ENCODE results near the gene B4GALT1.

B4GALT1 gene

GRCh38 chr9:33103501-33104281, 63.4 kb downstream of the B4GALT1 start:
- DNase-seq, result no peak
- Mint-ChIP-seq H3K4me3 (no peak overlapping the region), H3K9me3 (no peaks in the 10 kb centered on the region), H3K27me3 (ENCODE audit: low read depth, poor library complexity) (peaks cover 3% of the 10 kb centered on the region), H3K27ac (peak overlapping the region; percentile 44), H3K4me1 (peaks cover 33% of the 10 kb centered on the region), H3K36me3 (ENCODE audit: low read depth) (no peaks in the 10 kb centered on the region)
- TF ChIP-seq CTCF (IDR thresholded peaks at IDR 0.05), result no peak

- Mint-ChIP-seq H3K36me3 (ENCODE audit: low read depth) (no peaks in the 10 kb centered on the region), H3K4me3 (no peak overlapping the region), H3K27me3 (ENCODE audit: low read depth, poor library complexity) (peaks cover 3% of the 10 kb centered on the region), H3K9me3 (no peaks in the 10 kb centered on the region), H3K4me1 (peaks cover 33% of the 10 kb centered on the region), H3K27ac (peak overlapping the region; percentile 64)
- no peak for TF ChIP-seq CTCF (IDR thresholded peaks at IDR 0.05)
- no peak for DNase-seq
Measured at GRCh38 chr9:33102551-33103210, 64.5 kb downstream of the B4GALT1 start.

GRCh38 chr9:33101104-33101951, 65.8 kb downstream of the B4GALT1 start:
- Mint-ChIP-seq H3K27ac (no peak overlapping the region), H3K4me3 (no peak overlapping the region), H3K27me3 (ENCODE audit: low read depth, poor library complexity) (peaks cover 3% of the 10 kb centered on the region), H3K36me3 (ENCODE audit: low read depth) (no peaks in the 10 kb centered on the region), H3K4me1 (peaks cover 19% of the 10 kb centered on the region), H3K9me3 (no peaks in the 10 kb centered on the region)
- TF ChIP-seq CTCF (IDR thresholded peaks at IDR 0.05), result no peak
- no peak for DNase-seq

- no peaks in the 10 kb centered on the region for H3K27me3 Mint-ChIP-seq (ENCODE audit: low read depth, poor library complexity)
- H3K36me3 Mint-ChIP-seq (ENCODE audit: low read depth), result no peaks in the 10 kb centered on the region
- no peak for TF ChIP-seq CTCF (IDR thresholded peaks at IDR 0.05)
- H3K9me3 Mint-ChIP-seq, result no peaks in the 10 kb centered on the region
- DNase-seq, result no peak
- no peak overlapping the region for H3K4me3 Mint-ChIP-seq
- H3K4me1 Mint-ChIP-seq, result peaks cover 15% of the 10 kb centered on the region
- H3K27ac Mint-ChIP-seq, result no peak overlapping the region
Measured at GRCh38 chr9:33099754-33100153, 67.4 kb downstream of the B4GALT1 start.

- no peak for TF ChIP-seq CTCF (IDR thresholded peaks at IDR 0.05)
- Mint-ChIP-seq H3K4me3 (no peak overlapping the region), H3K27ac (no peak overlapping the region)
Measured at GRCh38 chr9:33097192-33097591, 69.9 kb downstream of the B4GALT1 start.

More at GRCh38 chr9:33097192-33097591, 69.9 kb downstream of the B4GALT1 start:
- H3K36me3 Mint-ChIP-seq (ENCODE audit: low read depth), result no peaks in the 10 kb centered on the region
- no peaks in the 10 kb centered on the region for H3K27me3 Mint-ChIP-seq (ENCODE audit: low read depth, poor library complexity)
- H3K9me3 Mint-ChIP-seq, result no peaks in the 10 kb centered on the region
- H3K4me1 Mint-ChIP-seq, result peaks cover 6% of the 10 kb centered on the region
- DNase-seq, result no peak

All from nephron progenitor cell (in vitro differentiated cells).